ENCODE measurements around the gene FGGY.

FGGY gene

GRCh38 chr1:59768792-59769735 is 472.2 kb downstream of the FGGY start:
- DNase-seq (ENCODE audit: low read depth) = no peak

GRCh38 chr1:59769736-59770095 is 472.8 kb downstream of the FGGY start:
- DNase-seq (ENCODE audit: low read depth) = no peak

- DNase-seq (ENCODE audit: low read depth) = no peak
These were observed 474.5 kb downstream of the FGGY start for GRCh38 chr1:59771361-59771760.

GRCh38 chr1:59775480-59775879 is 478.6 kb downstream of the FGGY start:
- DNase-seq (ENCODE audit: low read depth) = no peak

GRCh38 chr1:59776960-59777852 is 480.3 kb downstream of the FGGY start:
- no peak for DNase-seq (ENCODE audit: low read depth)

- no peak for DNase-seq (ENCODE audit: low read depth)
These were observed 483.1 kb downstream of the FGGY start for GRCh38 chr1:59779949-59780348.

GRCh38 chr1:59788825-59789224 is 491.9 kb downstream of the FGGY start:
- no peak for DNase-seq (ENCODE audit: low read depth)

- no peak for DNase-seq (ENCODE audit: low read depth)
These were observed 501.7 kb downstream of the FGGY start for GRCh38 chr1:59798600-59798999.

GRCh38 chr1:59803458-59804038 is 506.7 kb downstream of the FGGY start:
- no peak for DNase-seq (ENCODE audit: low read depth)

- no peak for DNase-seq (ENCODE audit: low read depth)
These were observed 507.4 kb downstream of the FGGY start for GRCh38 chr1:59804301-59804700.

- no peak for DNase-seq (ENCODE audit: low read depth)
These were observed 508.7 kb downstream of the FGGY start for GRCh38 chr1:59805554-59805953.

All from stimulated activated CD4-positive, alpha-beta T cell treated with anti-CD3 and anti-CD28 coated beads, Interleukin-2, amount 100 ng/mL, for 4 hours (primary cell).